Measurements from ENCODE around the gene CRISP3. TPM values are rescaled to one million over a fixed set of nuclear protein-coding genes. Genes with fewer than 3 reads are reported as not detected.

CRISP3 gene
- total and polyA plus RNA-seq, 9 of the 15 experiments (the other 6 are each of a cell fraction or from before 2014, with no cell fraction given): 0.21 to 2.0 (median 0.58) TPM

DNA sequence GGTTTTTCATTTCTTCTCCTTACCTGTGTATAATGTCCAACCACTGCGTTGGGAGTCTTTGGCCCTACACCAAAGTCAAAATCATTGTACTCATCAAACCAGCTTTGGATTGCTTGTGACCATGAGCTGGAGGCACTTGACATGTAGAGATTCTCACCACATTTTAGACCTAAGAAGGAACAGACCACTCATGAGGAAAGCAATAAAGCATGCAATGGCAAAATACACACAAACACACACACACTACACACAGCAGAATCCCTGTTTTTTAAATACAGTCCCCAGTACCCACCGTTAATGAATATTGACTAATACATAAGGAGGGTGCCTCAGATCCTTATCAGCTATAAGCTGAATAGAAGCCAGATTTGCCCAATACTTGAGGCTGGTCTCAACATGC is 10.5 kb downstream of the CRISP3 start (continued):
- peak; percentile 3 for TF ChIP-seq BRD9 (IDR thresholded peaks at IDR 0.05; ENCODE audit: low read depth, partially characterized antibody)
- no peak for TF ChIP-seq EGR1 (conservative IDR thresholded peaks at IDR 0.05)
- no peak for TF ChIP-seq SMARCA4 (IDR thresholded peaks at IDR 0.05)
- no peak for TF ChIP-seq ELK3 (CRISPR knock-in tag; IDR thresholded peaks at IDR 0.05)
- TF ChIP-seq, protein P1, sequence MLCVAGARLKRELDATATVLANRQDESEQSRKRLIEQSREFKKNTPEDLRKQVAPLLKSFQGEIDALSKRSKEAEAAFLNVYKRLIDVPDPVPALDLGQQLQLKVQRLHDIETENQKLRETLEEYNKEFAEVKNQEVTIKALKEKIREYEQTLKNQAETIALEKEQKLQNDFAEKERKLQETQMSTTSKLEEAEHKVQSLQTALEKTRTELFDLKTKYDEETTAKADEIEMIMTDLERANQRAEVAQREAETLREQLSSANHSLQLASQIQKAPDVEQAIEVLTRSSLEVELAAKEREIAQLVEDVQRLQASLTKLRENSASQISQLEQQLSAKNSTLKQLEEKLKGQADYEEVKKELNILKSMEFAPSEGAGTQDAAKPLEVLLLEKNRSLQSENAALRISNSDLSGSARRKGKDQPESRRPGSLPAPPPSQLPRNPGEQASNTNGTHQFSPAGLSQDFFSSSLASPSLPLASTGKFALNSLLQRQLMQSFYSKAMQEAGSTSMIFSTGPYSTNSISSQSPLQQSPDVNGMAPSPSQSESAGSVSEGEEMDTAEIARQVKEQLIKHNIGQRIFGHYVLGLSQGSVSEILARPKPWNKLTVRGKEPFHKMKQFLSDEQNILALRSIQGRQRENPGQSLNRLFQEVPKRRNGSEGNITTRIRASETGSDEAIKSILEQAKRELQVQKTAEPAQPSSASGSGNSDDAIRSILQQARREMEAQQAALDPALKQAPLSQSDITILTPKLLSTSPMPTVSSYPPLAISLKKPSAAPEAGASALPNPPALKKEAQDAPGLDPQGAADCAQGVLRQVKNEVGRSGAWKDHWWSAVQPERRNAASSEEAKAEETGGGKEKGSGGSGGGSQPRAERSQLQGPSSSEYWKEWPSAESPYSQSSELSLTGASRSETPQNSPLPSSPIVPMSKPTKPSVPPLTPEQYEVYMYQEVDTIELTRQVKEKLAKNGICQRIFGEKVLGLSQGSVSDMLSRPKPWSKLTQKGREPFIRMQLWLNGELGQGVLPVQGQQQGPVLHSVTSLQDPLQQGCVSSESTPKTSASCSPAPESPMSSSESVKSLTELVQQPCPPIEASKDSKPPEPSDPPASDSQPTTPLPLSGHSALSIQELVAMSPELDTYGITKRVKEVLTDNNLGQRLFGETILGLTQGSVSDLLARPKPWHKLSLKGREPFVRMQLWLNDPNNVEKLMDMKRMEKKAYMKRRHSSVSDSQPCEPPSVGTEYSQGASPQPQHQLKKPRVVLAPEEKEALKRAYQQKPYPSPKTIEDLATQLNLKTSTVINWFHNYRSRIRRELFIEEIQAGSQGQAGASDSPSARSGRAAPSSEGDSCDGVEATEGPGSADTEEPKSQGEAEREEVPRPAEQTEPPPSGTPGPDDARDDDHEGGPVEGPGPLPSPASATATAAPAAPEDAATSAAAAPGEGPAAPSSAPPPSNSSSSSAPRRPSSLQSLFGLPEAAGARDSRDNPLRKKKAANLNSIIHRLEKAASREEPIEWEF (CRISPR knock-in tag; IDR thresholded peaks at IDR 0.05): no peak
- no peak for TF ChIP-seq FOXK2 (conservative IDR thresholded peaks at IDR 0.05 in 1 of 2, IDR thresholded peaks at IDR 0.05 in 1 of 2; ENCODE audit: low read depth in 2 of 2)
- TF ChIP-seq DACH1 (IDR thresholded peaks at IDR 0.05; ENCODE audit: partially characterized antibody): peak; percentile 61
- TF ChIP-seq RAD51 (IDR thresholded peaks at IDR 0.05; ENCODE audit: borderline replicate concordance, low read depth): no peak
- TF ChIP-seq ZNF444 (CRISPR knock-in tag; IDR thresholded peaks at IDR 0.05): no peak
- TF ChIP-seq, protein P2, sequence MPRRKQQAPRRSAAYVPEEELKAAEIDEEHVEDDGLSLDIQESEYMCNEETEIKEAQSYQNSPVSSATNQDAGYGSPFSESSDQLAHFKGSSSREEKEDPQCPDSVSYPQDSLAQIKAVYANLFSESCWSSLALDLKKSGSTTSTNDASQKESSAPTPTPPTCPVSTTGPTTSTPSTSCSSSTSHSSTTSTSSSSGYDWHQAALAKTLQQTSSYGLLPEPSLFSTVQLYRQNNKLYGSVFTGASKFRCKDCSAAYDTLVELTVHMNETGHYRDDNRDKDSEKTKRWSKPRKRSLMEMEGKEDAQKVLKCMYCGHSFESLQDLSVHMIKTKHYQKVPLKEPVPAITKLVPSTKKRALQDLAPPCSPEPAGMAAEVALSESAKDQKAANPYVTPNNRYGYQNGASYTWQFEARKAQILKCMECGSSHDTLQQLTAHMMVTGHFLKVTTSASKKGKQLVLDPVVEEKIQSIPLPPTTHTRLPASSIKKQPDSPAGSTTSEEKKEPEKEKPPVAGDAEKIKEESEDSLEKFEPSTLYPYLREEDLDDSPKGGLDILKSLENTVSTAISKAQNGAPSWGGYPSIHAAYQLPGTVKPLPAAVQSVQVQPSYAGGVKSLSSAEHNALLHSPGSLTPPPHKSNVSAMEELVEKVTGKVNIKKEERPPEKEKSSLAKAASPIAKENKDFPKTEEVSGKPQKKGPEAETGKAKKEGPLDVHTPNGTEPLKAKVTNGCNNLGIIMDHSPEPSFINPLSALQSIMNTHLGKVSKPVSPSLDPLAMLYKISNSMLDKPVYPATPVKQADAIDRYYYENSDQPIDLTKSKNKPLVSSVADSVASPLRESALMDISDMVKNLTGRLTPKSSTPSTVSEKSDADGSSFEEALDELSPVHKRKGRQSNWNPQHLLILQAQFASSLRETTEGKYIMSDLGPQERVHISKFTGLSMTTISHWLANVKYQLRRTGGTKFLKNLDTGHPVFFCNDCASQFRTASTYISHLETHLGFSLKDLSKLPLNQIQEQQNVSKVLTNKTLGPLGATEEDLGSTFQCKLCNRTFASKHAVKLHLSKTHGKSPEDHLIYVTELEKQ (CRISPR knock-in tag; IDR thresholded peaks at IDR 0.05): no peak
- no peak for TF ChIP-seq ARID3A (IDR thresholded peaks at IDR 0.05; ENCODE audit: borderline replicate concordance, low read depth, low read length)
- TF ChIP-seq ZNF253 (CRISPR knock-in tag; conservative IDR thresholded peaks at IDR 0.05): no peak
- TF ChIP-seq TEAD4 (IDR thresholded peaks at IDR 0.05; ENCODE audit: low read length): no peak
- TF ChIP-seq TEAD4 (CRISPR knock-in tag; IDR thresholded peaks at IDR 0.05; ENCODE audit: borderline replicate concordance): no peak
- TF ChIP-seq CC2D1A (IDR thresholded peaks at IDR 0.05): no peak
- no peak for TF ChIP-seq ZKSCAN3 (CRISPR knock-in tag; IDR thresholded peaks at IDR 0.05)

Measured in K562 (cell line).